Hematopoietic multipotent progenitor cell treated with erythropoietin and hydrocortisone succinate and interleukin-3 and kit ligand, for 17 days (in vitro differentiated cells): ENCODE data around the gene GLIPR1L2.
A peak's percentile ranks its signal among the peaks of the same experiment; 100 is the strongest.
"Not testable (repeated sequence)": the region's sequence is repeated elsewhere in the genome, so short reads cannot be mapped to it uniquely, and the experiment has no call there.

Experiments used
- DNase-seq: peaks from one replicate; pipeline ENCODE4 v3.0.0-alpha.2; 2015; ENCODE audit warnings: low spot score

The GLIPR1L2 gene

DNA sequence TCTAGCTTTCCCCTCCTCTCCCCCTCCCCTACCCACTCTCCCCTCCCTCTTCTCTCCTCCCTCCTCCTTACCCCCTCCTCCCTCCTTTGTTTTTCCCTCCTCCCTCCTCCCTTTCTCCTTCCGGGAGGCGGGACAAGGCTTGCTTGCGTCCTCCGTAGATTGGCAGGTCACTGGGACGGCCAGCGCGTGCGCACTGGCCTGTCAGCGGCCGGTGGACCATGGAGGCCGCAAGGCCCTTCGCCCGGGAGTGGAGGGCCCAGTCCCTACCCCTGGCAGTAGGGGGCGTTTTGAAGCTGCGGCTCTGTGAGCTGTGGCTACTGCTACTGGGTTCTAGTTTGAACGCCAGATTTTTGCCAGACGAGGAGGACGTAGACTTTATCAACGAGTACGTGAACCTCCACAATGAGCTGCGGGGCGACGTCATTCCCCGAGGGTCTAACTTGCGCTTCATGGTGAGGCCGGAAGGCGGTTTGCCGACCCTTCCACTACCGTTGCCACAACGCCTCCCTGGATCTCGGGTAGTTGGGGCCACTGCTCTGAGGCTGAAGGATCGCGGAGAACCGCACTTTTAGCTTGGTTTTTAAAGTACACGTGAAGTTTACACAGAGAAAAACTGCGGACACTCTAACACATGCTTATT lies at the start of gene GLIPR1L2:
GLIPR1L2 (plus strand) TSS at position 191 of the 640 bp plus-strand sequence; CDS start at position 219, 28 bp downstream.
- DNase-seq, result peak; percentile 94

DNA sequence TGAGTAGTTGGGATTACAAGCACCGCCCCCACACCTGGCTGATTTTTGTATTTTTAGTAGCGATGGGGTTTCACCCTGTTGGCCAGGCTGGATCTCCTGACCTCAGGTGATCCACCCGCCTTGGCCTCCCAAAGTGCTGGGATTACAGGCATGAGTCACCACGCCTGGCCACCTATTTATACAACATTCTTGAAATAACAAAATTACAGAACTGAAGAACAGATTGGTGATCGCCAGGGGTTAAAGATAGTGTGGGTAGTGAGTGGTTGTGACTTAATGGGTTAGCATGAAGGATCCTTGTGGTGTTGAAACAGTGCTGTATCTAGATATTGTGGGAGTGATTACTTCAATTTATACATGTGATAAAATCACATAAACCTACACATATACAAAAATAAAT lies 49.0 kb upstream of the GLIPR1L2 start:
- no peak for DNase-seq

DNA sequence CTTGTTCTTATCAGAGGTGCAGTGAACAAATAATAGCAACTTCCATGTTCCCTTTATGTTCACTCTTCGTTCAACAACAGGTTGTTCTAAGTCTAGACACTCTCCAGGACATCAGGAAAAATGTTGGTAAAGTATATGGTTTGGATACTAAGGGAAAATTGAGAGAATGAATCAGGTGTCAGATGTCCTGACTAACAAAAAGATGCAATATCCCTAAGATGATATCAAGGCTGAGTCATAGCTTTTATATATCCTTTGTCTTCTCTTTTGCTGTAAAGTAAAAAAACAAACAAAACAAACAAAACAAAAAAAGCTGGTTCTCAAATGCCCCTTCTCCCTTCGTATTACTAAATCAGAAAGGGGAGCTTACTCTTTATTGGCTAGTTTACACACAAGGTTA lies 45.4 kb upstream of the GLIPR1L2 start:
- DNase-seq, result no peak

DNA sequence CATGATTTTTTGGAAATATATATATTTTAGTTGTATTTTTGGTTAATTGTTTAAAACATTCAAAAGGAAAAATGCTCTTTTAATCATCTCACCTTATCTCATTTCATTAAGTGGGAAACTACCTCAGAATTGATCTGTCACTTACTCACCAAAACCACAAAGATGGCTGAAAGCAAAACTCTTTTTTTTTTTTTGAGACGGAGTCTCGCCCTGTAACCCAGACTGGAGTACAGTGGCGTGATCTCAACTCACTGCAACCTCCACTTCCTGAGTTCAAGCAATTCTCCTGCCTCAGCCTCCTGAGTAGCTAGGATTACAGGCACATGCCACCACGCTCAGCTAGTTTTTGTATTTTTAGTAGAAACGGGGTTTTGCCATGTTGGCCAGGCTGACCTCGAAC lies 44.7 kb upstream of the GLIPR1L2 start:
- DNase-seq, result not testable (repeated sequence)

GRCh38 chr12:75349946-75350345 lies 40.9 kb upstream of the GLIPR1L2 start:
- DNase-seq, result no peak

DNA sequence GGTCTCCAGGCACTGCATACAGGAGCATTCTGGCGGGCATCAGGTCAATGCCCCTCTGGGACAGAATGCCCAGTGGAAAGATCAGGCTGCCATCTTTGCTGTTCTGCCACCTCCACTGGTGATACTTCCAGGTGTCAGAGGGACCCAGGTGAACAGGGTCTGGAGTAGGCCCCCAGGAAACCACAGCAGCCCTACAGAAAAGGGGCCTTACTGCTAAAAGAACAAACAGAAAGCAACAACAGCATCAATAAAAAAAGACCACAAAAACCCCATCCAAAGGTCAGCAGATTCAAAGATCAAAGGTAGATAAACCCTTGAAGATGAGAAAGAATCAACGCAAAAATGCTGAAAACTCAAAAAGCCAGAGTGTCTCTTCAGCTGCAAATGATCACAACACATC lies 40.5 kb upstream of the GLIPR1L2 start:
- no peak for DNase-seq

GRCh38 chr12:75354011-75354410 lies 36.9 kb upstream of the GLIPR1L2 start:
- no peak for DNase-seq

- DNase-seq, result no peak
These were observed 30.0 kb upstream of the GLIPR1L2 start for GRCh38 chr12:75360920-75361319.

DNA sequence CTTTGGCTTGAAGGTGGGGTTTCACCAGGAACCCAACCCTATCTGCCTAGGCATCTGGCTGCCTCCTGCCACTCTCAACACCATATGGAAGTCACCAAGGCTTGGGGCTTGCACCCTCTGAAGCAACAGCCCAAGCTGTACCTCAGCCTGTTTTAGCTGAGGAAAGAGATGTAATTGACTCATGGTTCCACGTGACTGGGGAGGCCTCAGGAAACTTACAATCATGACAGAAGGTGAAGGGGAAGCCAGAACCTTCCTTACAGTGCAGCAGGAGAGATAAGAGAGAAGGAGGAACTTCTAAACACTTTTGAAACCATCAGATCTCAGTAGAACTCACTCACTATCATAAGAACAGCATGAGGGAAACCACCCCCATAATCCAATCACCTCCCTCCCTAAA lies 29.5 kb upstream of the GLIPR1L2 start:
- no peak for DNase-seq

GRCh38 chr12:75364919-75365318 lies 26.0 kb upstream of the GLIPR1L2 start:
- no peak for DNase-seq

GRCh38 chr12:75366629-75367028 lies 24.3 kb upstream of the GLIPR1L2 start:
- no peak for DNase-seq

DNA sequence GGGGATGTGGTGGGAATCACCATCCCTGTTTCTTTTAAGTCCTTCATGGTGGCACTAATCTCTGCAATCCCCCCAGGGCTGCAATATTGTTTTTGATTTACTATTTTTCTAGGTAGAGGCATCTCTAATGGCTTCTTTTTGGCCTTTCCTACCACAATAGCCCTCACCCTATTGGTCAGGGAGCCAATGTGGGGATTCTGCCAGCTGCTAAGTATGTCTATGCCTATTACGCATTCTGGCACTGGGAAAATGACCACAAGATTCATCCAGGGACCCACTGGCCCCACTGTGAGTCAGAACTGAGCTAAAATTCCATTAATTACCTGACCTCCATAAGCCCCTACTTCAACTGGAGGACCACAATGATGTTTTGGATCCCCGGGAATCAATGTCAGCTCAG lies 15.9 kb upstream of the GLIPR1L2 start:
- DNase-seq, result no peak

DNA sequence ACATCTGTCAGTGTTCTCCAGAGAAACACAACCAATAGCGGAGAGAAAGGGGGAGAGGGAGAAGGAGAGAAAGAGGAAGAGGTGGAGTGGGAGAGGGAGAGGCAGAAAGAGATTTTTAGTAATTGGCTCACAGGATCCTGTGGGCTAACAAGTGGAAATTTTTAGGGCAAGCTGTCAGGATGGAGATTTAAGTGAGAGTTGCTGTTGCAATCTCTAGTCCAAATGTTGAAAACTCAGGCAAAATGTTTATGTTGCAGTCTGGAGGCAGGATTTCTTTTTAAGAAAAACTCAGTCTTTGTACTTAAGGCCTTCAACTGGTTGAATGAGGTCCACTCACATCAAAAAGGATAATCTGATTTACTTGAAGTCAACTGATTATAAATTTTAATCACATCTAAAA lies 12.5 kb upstream of the GLIPR1L2 start:
- no peak for DNase-seq

DNA sequence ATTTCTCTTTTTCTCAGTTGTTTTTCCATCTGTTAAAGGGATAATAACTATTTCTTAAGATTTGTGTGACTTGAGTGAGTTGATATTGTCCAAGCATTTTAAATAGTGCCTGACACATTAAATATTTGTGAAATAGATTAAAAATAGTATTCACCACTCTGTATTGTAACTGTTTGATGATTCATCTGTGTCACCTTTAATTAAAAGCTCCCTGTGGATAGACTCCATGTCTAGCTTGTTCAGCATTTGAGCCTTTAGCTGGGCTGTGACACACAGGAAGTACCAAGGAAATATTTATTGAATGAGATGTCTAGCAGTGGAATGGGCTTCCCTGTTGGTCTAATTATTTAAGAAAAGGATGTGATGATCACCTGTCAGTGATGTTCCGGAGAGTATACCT lies 1.8 kb upstream of the GLIPR1L2 start:
- DNase-seq, result no peak

DNA sequence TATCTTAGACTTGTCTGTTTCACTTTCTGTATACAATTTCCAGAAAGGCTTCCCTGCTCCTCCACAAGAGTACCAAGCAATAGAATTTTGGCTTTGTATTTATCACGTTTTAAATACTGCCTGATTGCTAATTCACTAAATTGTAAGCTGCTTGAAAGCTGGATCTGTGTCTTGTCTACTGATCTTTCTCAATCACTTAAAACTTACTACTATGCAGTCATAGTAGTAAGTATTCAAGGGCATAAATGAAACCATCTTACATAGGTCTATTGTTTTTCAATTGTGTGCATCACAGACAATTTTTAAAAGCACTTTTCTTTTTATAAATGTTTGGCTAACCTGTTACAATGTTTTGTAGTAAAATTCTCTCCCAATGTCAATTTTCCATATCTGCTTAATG lies 1.2 kb upstream of the GLIPR1L2 start:
- peak; percentile 12 for DNase-seq

- DNase-seq, result peak; percentile 12
These were observed 562 bp upstream of the GLIPR1L2 start for GRCh38 chr12:75390156-75390898.

GRCh38 chr12:75404231-75404630 lies 13.3 kb downstream of the GLIPR1L2 start:
- no peak for DNase-seq

- no peak for DNase-seq
These were observed 16.8 kb downstream of the GLIPR1L2 start for GRCh38 chr12:75407683-75408082.

DNA sequence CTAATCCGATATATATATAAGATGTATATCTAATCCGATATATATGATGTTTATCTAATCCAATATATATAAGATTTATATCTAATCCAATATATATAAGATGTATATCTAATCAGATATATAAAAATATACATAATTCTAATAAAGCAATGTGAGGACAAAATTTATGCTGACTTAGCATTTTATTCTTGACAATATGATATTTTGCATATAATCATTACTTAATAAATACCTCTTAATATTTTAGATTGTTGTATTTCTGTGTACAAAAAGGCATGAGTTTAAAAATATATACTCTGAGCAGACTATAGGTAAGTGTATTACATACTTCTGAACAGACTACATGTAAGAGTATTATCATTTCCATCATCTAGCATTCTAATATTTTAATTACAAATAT lies 18.9 kb downstream of the GLIPR1L2 start:
- DNase-seq, result no peak

GRCh38 chr12:75414671-75415070 lies 23.8 kb downstream of the GLIPR1L2 start:
- no peak for DNase-seq

DNA sequence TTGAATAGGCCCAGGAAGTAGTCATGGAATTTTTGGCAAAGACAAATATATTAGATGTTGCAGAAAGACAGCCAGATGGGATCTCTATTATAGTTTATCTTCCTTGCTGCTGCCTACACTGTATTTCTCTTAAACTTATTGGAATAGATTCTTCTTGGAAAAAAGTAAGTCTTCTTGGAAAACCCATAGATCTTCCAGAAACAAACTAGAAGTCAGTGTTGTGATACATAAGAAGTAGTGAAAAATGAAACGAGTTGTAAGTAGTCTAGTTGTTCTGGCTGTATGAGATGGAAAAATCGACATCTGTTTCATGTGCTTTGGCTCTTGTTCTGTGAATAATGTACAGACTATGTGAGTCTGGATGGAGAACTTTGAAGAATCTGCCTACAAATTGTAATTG lies 29.0 kb downstream of the GLIPR1L2 start:
- no peak for DNase-seq

DNA sequence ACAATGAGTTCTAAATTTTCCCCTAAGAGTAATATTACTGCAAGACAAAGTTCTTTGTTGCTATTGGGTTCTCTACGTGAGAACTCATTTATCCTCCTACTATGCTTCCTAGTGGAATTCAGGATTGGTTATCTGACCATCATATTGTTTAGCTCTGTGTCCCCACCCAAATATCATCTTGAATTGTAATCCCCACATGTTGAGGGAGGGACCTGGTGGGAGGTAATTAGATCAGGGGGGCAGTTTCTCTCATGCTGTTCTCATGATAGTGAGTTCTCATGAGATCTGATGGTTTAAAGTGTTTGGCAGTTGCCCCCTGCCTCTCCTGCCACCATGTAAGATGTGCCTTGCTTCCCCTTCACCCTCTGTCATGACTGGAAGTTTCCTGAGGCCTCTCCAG lies 36.6 kb downstream of the GLIPR1L2 start:
- DNase-seq, result no peak

DNA sequence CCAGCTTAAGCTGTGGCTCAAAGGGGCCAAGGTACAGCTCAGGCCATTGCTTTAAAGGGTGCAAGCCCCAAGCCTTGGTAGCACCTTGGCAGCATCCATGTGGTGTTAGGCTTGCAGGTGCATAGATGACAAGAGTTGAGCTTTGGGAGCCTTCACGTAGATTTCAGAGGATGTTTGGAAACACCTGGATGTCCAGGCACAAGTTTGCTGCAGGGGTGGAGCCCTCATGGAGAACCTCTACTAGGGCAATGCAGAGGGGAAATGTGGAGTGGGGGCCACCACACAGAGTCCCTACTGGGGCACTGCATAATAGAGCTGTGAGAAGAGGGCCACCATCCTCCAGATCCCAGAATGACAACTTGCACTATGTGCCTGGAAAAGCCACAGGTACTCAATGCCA lies 37.9 kb downstream of the GLIPR1L2 start:
- no peak for DNase-seq

DNA sequence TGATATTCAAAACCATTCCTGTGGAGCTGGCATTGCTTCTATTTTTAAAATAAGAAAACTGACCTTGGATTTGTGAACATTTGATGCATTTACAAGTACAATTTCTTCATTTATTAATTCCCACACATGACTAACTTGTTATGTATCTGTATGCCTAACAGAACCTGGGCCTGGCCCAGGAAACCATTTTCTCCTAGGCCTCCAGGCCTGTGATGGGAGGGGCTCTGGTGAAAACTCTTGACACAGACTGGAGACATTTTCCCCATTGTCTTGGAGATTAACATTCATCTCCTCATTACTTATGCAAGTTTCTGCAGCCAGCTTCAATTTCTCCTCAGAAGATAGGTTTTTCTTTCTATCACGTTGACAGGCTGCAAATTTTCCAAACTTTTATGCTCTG lies 42.0 kb downstream of the GLIPR1L2 start:
- DNase-seq, result no peak
